ENCODE results near the gene ADAM12. TPM values are rescaled to one million over a fixed set of nuclear protein-coding genes. Genes with fewer than 3 reads are reported as not detected.

Gene ADAM12
- total and polyA plus RNA-seq, 8 donors = 0.03 to 3.7 (median 0.15) TPM

DNA sequence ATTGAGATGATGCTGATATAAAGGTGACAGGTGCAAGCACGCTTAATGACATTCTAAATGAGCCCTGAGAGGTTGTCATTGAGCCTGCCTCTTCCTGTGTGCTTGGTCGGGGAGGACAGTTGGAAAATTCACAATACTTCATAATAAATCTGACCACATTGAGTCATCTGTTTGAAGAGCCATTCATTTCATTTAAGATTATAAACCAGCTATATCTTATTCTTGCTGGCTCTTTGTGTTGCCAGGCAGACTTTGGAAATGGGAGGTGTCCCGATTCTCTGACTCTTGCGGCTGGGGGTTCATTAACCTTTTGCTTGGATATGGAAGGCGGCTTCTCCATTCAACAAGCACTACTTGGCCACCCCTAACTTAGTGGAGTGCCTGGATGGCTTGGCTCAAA, 293.7 kb downstream of the ADAM12 start:
- no peak for FAIRE-seq
- Histone ChIP-seq H3K4me1 (no peaks in the 10 kb centered on the region), H3K27me3 (no peaks in the 10 kb centered on the region), H3K9me3 (no peaks in the 10 kb centered on the region), H3K36me3 (no peaks in the 10 kb centered on the region), H3K4me3 (no peak overlapping the region), H3K27ac (no peak overlapping the region)
- no peak for ATAC-seq
- DNase-seq = no peak
- intact Hi-C loops (cut with DNase I) = no loop called here
- 81 to 88% methylated on average over 5 of the region's 5 CpGs for WGBS, 2 donors
- TF ChIP-seq, protein P1, sequence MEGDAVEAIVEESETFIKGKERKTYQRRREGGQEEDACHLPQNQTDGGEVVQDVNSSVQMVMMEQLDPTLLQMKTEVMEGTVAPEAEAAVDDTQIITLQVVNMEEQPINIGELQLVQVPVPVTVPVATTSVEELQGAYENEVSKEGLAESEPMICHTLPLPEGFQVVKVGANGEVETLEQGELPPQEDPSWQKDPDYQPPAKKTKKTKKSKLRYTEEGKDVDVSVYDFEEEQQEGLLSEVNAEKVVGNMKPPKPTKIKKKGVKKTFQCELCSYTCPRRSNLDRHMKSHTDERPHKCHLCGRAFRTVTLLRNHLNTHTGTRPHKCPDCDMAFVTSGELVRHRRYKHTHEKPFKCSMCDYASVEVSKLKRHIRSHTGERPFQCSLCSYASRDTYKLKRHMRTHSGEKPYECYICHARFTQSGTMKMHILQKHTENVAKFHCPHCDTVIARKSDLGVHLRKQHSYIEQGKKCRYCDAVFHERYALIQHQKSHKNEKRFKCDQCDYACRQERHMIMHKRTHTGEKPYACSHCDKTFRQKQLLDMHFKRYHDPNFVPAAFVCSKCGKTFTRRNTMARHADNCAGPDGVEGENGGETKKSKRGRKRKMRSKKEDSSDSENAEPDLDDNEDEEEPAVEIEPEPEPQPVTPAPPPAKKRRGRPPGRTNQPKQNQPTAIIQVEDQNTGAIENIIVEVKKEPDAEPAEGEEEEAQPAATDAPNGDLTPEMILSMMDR (IDR thresholded peaks at IDR 0.05) = no peak

- no peaks in the 10 kb centered on the region for H3K9me3 ChIP-seq
- no peak for ATAC-seq
- TF ChIP-seq, protein P1 (IDR thresholded peaks at IDR 0.05) = no peak
- no peak overlapping the region for H3K27ac ChIP-seq
- 81 to 89% methylated on average over 7 of the region's 7 CpGs for WGBS, 2 donors
- no peaks in the 10 kb centered on the region for H3K36me3 ChIP-seq
- no peaks in the 10 kb centered on the region for H3K27me3 ChIP-seq
- no peaks in the 10 kb centered on the region for H3K4me1 ChIP-seq
- no peak for FAIRE-seq
- DNase-seq = no peak
- intact Hi-C loops (cut with DNase I) = no loop called here
- no peak overlapping the region for H3K4me3 ChIP-seq
Measured at GRCh38 chr10:126092366-126093215, 295.7 kb downstream of the ADAM12 start.

GRCh38 chr10:126090911-126091728, 297.2 kb downstream of the ADAM12 start:
- TF ChIP-seq, protein P1 (IDR thresholded peaks at IDR 0.05) = no peak
- H3K36me3 ChIP-seq = no peaks in the 10 kb centered on the region
- 68% methylated on average over 10 of the region's 10 CpGs for WGBS, 2 donors
- no peaks in the 10 kb centered on the region for H3K9me3 ChIP-seq
- intact Hi-C loops (cut with DNase I) = no loop called here
- ATAC-seq = no peak
- no peak for FAIRE-seq
- no peak overlapping the region for H3K4me3 ChIP-seq
- no peak for DNase-seq
- no peaks in the 10 kb centered on the region for H3K27me3 ChIP-seq
- H3K27ac ChIP-seq = no peak overlapping the region
- H3K4me1 ChIP-seq = no peaks in the 10 kb centered on the region

DNA sequence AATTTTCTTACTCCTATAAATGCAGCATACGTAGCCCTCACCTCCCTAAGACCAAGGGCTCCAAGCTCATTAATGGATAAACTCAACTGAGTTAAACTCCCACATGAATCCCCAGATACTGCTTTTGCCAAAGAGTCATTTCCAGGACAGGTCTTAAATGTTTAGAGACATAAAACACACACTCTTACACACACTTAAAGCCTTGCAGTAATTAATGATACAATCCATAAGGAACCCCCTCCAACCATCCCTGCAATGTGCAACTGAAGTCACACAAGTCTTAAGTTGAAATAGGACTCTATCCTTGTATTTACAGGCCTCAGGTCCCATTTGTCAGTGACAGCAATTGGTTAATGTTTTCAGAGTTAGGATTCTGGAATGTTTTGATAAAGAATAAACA, 297.8 kb downstream of the ADAM12 start:
- no peak for FAIRE-seq
- DNase-seq = no peak
- intact Hi-C loops (cut with DNase I) = no loop called here
- ATAC-seq = no peak
- no peaks in the 10 kb centered on the region for H3K27me3 ChIP-seq
- no peak overlapping the region for H3K4me3 ChIP-seq
- H3K4me1 ChIP-seq = no peaks in the 10 kb centered on the region
- no peaks in the 10 kb centered on the region for H3K36me3 ChIP-seq
- 76 to 83% methylated on average over 1 of the region's 1 CpG for WGBS, 2 donors
- no peaks in the 10 kb centered on the region for H3K9me3 ChIP-seq
- no peak overlapping the region for H3K27ac ChIP-seq
- TF ChIP-seq, protein P1 (IDR thresholded peaks at IDR 0.05) = no peak
